ENCODE results near the gene FANK1. TPM values are rescaled to one million over a fixed set of nuclear protein-coding genes. Genes with fewer than 3 reads are reported as not detected.
A peak's percentile ranks its signal among the peaks of the same experiment; 100 is the strongest.

Gene FANK1
- total RNA-seq, 4 donors from 2014 or later = 0.26 to 6.8 (median 4.6) TPM

- intact Hi-C loops (cut with DNase I; ENCODE audit: low total_unique reads) = no loop called here
- DNase-seq = no peak
Measured at GRCh38 chr10:125866421-125867029, 29.8 kb upstream of the FANK1 start.

GRCh38 chr10:125868372-125868975 lies 27.9 kb upstream of the FANK1 start:
- no peak for TF ChIP-seq POLR2A (IDR thresholded peaks at IDR 0.05)
- TF ChIP-seq CTCF (IDR thresholded peaks at IDR 0.05) = peak; percentile 49 to 73 (median 64)
- intact Hi-C loops (cut with DNase I; ENCODE audit: low total_unique reads) = no loop called here
- Histone ChIP-seq H3K27ac (no peak overlapping the region), H3K4me1 (no peaks in the 10 kb centered on the region), H3K4me3 (no peak overlapping the region), H3K36me3 (no peaks in the 10 kb centered on the region), H3K27me3 (no peaks in the 10 kb centered on the region), H3K9me3 (no peaks in the 10 kb centered on the region)
- no peak for DNase-seq

More at GRCh38 chr10:125866421-125867029, 29.8 kb upstream of the FANK1 start:
- Histone ChIP-seq H3K4me3 (no peak overlapping the region), H3K9me3 (no peaks in the 10 kb centered on the region), H3K36me3 (no peaks in the 10 kb centered on the region), H3K27ac (no peak overlapping the region), H3K27me3 (no peaks in the 10 kb centered on the region), H3K4me1 (no peaks in the 10 kb centered on the region)
- no peak for TF ChIP-seq CTCF (IDR thresholded peaks at IDR 0.05)
- TF ChIP-seq POLR2A (IDR thresholded peaks at IDR 0.05) = no peak

- H3K4me1 ChIP-seq = no peaks in the 10 kb centered on the region
- no peaks in the 10 kb centered on the region for H3K9me3 ChIP-seq
- H3K36me3 ChIP-seq = no peaks in the 10 kb centered on the region
- H3K4me3 ChIP-seq = no peak overlapping the region
- no peak overlapping the region for H3K27ac ChIP-seq
- no peak for DNase-seq
- H3K27me3 ChIP-seq = no peaks in the 10 kb centered on the region
- intact Hi-C loops (cut with DNase I; ENCODE audit: low total_unique reads) = no loop called here
- TF ChIP-seq POLR2A (IDR thresholded peaks at IDR 0.05) = no peak
- TF ChIP-seq CTCF (IDR thresholded peaks at IDR 0.05) = no peak
Measured at GRCh38 chr10:125871338-125871737, 25.0 kb upstream of the FANK1 start.

- no peaks in the 10 kb centered on the region for H3K9me3 ChIP-seq
- no peak overlapping the region for H3K4me3 ChIP-seq
- no peak overlapping the region for H3K27ac ChIP-seq
- no peaks in the 10 kb centered on the region for H3K36me3 ChIP-seq
- DNase-seq = no peak
- H3K27me3 ChIP-seq = no peaks in the 10 kb centered on the region
- H3K4me1 ChIP-seq = no peaks in the 10 kb centered on the region
- TF ChIP-seq POLR2A (IDR thresholded peaks at IDR 0.05) (no peak), CTCF (IDR thresholded peaks at IDR 0.05) (no peak)
- intact Hi-C loops (cut with DNase I; ENCODE audit: low total_unique reads) = no loop called here
Measured at GRCh38 chr10:125878957-125879835, 17.2 kb upstream of the FANK1 start.

- no peaks in the 10 kb centered on the region for H3K27me3 ChIP-seq
- intact Hi-C loops (cut with DNase I; ENCODE audit: low total_unique reads) = no loop called here
- no peaks in the 10 kb centered on the region for H3K36me3 ChIP-seq
- H3K27ac ChIP-seq = no peak overlapping the region
- TF ChIP-seq POLR2A (IDR thresholded peaks at IDR 0.05) (no peak), CTCF (IDR thresholded peaks at IDR 0.05) (no peak)
- no peak overlapping the region for H3K4me3 ChIP-seq
- DNase-seq = no peak
- H3K9me3 ChIP-seq = no peaks in the 10 kb centered on the region
- H3K4me1 ChIP-seq = no peaks in the 10 kb centered on the region
Measured at GRCh38 chr10:125880719-125881118, 15.6 kb upstream of the FANK1 start.

All from uterus (tissue), 4 donors.